ENCODE measurements around the gene SRRM2. TPM values are rescaled to one million over a fixed set of nuclear protein-coding genes. Genes with fewer than 3 reads are reported as not detected.

Gene SRRM2
- total RNA-seq, 1 experiment from 2014 or later: 617 TPM

- intact Hi-C loops (cut with micrococcal nuclease; ENCODE audit: unreplicated experiment) (no loop called here), in situ Hi-C loops (cut with HindIII; ENCODE audit: low pct_unique_long_range_greater_than_20kb, low sequenced_read_pairs) (no loop called here)
- ChIA-PET CTCF (no interaction called here), POLR2A (interaction anchor here (0.5 kb wide), 1 partner anchor 15 kb away, joined by 3 read pairs; no protein-coding TSS in a partner anchor)
- no peak overlapping the region for H3K4me3 ChIP-seq (ENCODE audit: low read depth in 2 of 2, low read length in 2 of 2)
- no peak for ATAC-seq
- no peak for DNase-seq (ENCODE audit: low read depth, low spot score)
- H3K9me3 ChIP-seq (ENCODE audit: control insufficient read depth, insufficient read depth, low read depth, low read length): no peaks in the 10 kb centered on the region
- H3K36me3 ChIP-seq (ENCODE audit: control insufficient read depth, insufficient read depth, low read length): no peaks in the 10 kb centered on the region
- no peaks in the 10 kb centered on the region for H3K27me3 ChIP-seq (ENCODE audit: control insufficient read depth, insufficient read depth, low read length)
- TF ChIP-seq POLR2AphosphoS5 (IDR thresholded peaks at IDR 0.05; ENCODE audit: low read depth, low read length) (no peak), TCF7L2 (IDR thresholded peaks at IDR 0.05; ENCODE audit: low read depth, low read length) (no peak), REST (IDR thresholded peaks at IDR 0.05; ENCODE audit: insufficient read depth in 1 of 2, low read depth in 2 of 2, low read length in 1 of 2) (no peak), SIN3A (IDR thresholded peaks at IDR 0.05; ENCODE audit: borderline replicate concordance, insufficient read depth, low read depth, low read length) (no peak), CTCF (IDR thresholded peaks at IDR 0.05) (no peak)
- H3K4me1 ChIP-seq (ENCODE audit: control insufficient read depth, insufficient read depth, low read length): peaks cover under 1% of the 10 kb centered on the region
- H3K27ac ChIP-seq (ENCODE audit: low read length): no peak overlapping the region
- no TSS peak for BruUV-seq (replicated peaks)
Measured at GRCh38 chr16:2713523-2713922, 38.9 kb upstream of the SRRM2 start.

GRCh38 chr16:2713985-2714774 lies 38.3 kb upstream of the SRRM2 start:
- ATAC-seq: no peak
- H3K27ac ChIP-seq (ENCODE audit: low read length): no peak overlapping the region
- H3K27me3 ChIP-seq (ENCODE audit: control insufficient read depth, insufficient read depth, low read length): no peaks in the 10 kb centered on the region
- in situ Hi-C loops (cut with HindIII; ENCODE audit: low pct_unique_long_range_greater_than_20kb, low sequenced_read_pairs): no loop called here
- no TSS peak for BruUV-seq (replicated peaks)
- ChIA-PET POLR2A (interaction anchor here (0.5 kb wide), 1 partner anchor 16 kb away, joined by 3 read pairs; no protein-coding TSS in a partner anchor), CTCF (no interaction called here)
- H3K36me3 ChIP-seq (ENCODE audit: control insufficient read depth, insufficient read depth, low read length): no peaks in the 10 kb centered on the region
- intact Hi-C loops (cut with micrococcal nuclease; ENCODE audit: unreplicated experiment): no loop called here
- TF ChIP-seq POLR2AphosphoS5 (IDR thresholded peaks at IDR 0.05; ENCODE audit: low read depth, low read length) (no peak), SIN3A (IDR thresholded peaks at IDR 0.05; ENCODE audit: borderline replicate concordance, insufficient read depth, low read depth, low read length) (no peak), REST (IDR thresholded peaks at IDR 0.05; ENCODE audit: insufficient read depth in 1 of 2, low read depth in 2 of 2, low read length in 1 of 2) (peak in 1 of 2 experiments; percentile 31; a peak in 1 of 4 replicates)
- no peak for DNase-seq (ENCODE audit: low read depth, low spot score)
- no peak overlapping the region for H3K4me3 ChIP-seq (ENCODE audit: low read depth in 2 of 2, low read length in 2 of 2)
- H3K9me3 ChIP-seq (ENCODE audit: control insufficient read depth, insufficient read depth, low read depth, low read length): no peaks in the 10 kb centered on the region
- H3K4me1 ChIP-seq (ENCODE audit: control insufficient read depth, insufficient read depth, low read length): peaks cover 7% of the 10 kb centered on the region

Measured in Panc1 (cell line).